GM18951 (cell line): ENCODE data around the gene TPST2.

Experiments used
- POLR2A ChIP-seq: IDR thresholded peaks from 4 replicates; pipeline ENCODE4 v1.6.1; 2011; ENCODE audit warnings: mild to moderate bottlenecking; ENCODE audit not compliant: insufficient read length, insufficient read depth; ENCODE audit errors: extremely low read depth
- in situ Hi-C: fragments of 300-500 bp; cut with MboI; formaldehyde crosslinking; loops from one replicate; pipeline ENCODE4 v1.12.0; 2022; ENCODE audit warnings: low sequenced_read_pairs, mixed read lengths, inconsistent platforms; ENCODE audit not compliant: unreplicated experiment

The TPST2 gene

DNA sequence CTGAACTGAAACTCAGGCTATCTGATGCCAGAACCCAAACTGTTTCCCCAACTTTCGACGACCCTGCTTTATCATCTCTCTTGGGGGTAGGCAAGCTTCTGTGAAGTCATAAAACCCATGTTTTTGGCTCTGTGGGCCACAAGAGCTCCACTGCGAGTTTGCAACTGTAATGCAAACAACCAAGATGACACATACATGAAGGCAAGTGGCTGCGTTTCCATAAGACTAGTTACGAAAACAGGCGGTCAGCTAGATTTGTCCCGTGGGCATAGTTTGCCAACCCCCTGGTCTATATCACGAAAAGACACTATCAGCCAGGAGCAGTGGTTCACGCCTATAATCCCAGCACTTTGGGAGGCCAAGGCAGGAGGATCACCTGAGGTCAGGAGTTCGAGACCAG, 37.5 kb downstream of the TPST2 start:
- in situ Hi-C loops, result no loop called here

DNA sequence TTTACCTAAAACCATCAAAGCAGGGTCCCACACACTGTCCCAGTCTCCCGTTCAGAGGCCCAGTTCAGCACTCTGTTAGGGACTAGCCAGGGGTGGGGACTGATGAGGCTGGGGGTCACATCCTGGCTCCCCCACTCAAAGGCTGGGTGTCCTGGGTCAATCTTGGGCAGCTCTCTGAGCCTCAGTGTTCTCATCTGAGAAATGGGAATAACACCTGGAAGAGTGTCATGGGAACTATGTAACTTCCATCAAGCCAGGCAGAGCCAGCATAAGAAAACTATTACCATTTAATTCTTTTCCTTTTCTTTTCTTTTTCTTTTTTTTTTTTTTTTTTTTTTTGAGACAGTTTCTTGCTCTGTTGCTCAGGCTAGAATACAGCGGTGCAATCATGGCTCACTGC, 38.4 kb downstream of the TPST2 start:
- in situ Hi-C loops, result no loop called here
- TF ChIP-seq POLR2A, result no peak

More for the DNA sequence above, 37.5 kb downstream of the TPST2 start:
- TF ChIP-seq POLR2A, result no peak

DNA sequence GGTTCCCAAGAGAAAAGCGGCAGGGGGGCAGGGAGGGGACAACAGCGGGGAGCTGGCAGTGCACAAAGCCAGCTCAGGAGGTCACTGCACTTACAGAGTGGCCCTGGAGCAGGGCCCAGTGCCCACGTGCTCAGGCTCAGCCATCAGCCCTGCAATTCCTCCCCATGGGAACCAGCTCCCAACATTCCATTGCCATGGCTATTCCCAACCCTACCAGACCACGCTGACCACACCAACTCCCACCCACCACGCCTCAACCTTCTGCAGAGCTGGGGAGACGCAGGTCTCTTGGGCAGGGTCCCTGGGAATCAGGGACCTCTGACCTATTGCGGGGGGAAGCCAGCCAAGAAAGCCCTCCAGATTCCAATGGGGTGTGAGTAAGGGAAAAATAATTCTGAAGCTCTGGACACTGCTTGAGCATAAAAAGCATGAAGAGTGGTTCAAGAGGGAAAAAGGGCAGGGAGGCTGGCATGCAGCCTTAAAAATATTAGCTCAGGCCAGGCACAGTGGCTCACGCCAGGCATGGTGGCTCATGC, 39.4 kb downstream of the TPST2 start:
- no peak for TF ChIP-seq POLR2A
- in situ Hi-C loops, result no loop called here

DNA sequence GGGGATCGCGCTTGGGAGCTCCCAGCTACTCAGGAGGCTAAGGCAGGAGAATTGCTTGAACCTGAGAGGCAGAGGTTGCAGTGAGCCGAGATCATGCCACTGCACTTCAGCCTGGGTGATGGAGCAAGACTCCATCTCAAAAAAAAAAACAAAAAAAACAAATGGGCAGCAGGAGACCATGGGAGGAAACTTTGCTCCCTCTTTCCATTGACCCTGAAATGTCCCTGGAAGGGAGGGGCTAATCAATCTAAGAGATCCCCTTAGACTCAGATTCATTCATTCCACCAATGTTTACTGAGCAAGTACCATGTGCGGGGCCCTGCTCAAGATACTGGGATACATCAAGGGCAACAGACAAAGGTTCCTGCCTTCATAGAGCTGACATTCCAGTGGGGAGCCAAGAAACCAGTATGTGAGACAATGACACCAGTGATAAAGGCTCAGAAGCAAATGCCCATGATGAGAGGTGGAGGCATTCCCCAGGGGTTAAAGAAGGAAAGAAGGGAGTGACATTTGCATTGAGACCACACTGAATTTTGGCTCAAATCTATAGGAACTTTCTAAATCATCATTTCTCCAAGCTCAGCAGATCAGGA, 39.9 kb downstream of the TPST2 start:
- in situ Hi-C loops, result no loop called here
- no peak for TF ChIP-seq POLR2A

DNA sequence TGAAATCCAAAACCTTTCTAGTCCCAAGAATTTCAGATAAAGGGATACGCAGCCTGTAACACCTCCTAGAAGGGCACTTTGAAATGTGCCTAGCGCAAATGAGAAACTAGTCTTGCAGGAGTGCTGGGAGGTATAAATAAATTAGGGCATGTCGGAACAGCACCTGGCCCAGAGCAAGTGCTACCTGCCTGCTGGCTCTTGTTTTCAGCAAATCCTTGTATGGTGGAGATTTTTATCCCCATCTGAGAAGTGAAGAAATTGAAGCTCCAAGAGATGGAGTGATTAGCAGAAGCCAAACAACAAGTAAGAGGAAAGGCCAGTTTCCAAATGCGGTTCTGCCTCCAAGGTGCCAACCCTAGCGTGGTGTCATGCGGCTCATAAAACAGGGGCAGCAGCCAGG, 40.9 kb downstream of the TPST2 start:
- in situ Hi-C loops, result no loop called here
- TF ChIP-seq POLR2A, result no peak

DNA sequence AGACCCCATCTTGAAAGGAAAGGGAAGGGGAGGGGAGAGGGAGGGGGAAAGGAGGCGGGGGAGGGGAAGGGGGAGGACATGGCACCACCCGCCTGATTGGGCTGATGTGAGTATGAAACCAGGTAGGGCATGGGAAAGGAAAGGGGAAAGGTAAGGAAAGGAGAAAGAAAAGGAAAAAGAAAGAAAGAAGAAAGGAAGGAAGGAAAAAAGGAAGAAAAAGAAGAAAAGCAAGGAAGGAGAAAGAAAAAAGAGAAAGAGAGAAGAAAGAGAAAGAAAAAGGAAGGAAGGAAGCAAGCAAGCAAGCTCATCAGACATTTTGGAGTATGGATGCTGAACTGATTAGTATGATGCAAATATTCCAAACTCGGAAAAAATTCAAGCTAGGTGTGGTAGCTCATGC, 41.6 kb downstream of the TPST2 start:
- in situ Hi-C loops, result no loop called here
- TF ChIP-seq POLR2A, result no peak

DNA sequence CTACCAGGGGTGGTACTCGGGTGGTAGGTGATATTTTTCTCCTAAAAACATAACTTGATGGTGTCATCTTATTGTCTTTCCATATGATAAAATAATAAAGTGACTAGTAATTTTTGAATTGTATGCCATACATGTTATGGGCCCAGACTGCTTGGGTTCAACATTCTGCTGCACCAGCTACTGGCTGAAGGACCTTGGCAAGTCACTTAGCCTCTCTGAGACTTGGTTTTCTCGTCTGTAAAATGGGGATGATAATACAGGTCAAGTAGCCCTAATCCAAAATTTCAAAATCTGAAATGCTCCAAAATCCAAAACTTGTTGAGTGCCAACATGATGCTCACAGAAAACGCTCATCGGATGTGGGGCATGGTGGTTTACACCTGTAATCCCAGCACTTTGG, 42.1 kb downstream of the TPST2 start:
- TF ChIP-seq POLR2A, result no peak
- in situ Hi-C loops, result no loop called here

DNA sequence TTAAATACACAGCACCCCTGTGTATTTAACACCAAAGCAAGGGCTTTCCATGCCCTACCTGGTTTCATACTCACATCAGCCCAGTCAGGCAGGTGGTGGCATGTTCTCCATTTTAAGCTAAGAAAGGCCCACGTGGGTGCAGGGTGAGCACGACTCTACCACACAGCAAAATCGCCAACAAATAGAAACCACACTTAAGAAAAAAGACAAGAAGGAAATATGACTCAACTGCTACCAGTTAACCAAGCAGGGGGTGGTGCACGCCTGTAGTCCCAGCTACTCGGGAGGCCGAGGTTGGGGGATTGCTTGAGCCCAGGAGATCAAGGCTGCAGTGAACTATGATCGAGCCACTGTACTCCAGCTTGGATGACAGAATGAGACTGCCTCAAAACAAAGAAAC, 42.5 kb downstream of the TPST2 start:
- in situ Hi-C loops, result no loop called here
- TF ChIP-seq POLR2A, result no peak

DNA sequence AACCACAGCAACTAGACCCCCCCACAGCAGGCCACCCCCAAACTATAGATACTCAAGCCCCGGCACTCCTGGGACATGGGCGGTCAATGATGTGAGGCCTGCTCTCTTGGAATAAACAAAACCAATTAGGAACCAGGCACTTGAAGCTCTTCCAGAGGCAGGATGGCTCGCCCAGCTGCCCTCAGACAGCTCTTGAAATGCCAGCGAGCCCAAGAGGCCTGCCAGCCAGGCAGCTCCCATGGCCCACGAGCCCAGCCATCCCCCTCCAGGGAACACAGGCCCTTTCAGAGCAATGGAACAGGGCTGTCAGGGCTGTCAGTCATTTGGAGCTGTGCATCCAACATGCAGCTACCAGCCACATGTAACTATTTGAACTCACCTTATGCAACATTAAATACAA, 43.6 kb downstream of the TPST2 start:
- in situ Hi-C loops, result no loop called here
- TF ChIP-seq POLR2A, result no peak

DNA sequence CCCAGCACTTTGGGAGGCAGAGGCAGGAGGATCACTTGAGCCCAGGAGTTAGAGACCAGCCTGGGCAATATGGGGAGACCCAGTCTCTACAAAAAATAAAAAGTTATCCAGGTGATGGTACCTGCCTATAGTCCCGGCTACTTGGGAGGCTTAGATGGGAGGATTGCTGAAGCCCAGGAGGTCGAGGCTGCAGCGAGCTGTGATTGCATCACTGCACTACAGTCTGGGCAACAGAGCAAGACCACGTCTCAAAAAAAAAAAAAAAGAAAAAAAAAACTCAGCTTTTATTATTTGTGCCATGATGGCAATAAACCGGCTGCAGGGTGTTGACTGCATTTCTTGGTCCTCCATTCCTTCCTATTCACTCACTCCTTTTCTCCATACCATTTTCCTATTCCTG, 44.1 kb downstream of the TPST2 start:
- in situ Hi-C loops, result no loop called here
- TF ChIP-seq POLR2A, result no peak

DNA sequence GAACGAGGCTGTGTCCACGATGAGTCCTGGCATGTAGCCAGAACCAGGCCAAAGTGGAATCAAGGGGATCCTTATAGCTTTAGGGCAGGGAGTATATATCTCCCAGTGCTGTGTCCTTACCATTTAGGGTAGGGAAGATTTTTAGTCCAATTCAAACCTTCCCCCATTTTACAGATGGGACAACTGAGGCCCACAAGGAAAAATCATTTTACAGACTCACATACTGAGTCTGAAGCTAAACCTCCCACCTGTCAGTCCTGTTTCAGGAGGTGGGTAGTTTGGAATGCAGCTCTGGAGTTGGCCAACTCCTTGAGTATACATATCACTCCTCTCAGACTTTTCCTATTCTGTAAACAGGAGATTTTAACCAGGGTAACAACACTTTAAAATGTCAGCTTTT, 44.5 kb downstream of the TPST2 start:
- TF ChIP-seq POLR2A, result no peak
- in situ Hi-C loops, result no loop called here

DNA sequence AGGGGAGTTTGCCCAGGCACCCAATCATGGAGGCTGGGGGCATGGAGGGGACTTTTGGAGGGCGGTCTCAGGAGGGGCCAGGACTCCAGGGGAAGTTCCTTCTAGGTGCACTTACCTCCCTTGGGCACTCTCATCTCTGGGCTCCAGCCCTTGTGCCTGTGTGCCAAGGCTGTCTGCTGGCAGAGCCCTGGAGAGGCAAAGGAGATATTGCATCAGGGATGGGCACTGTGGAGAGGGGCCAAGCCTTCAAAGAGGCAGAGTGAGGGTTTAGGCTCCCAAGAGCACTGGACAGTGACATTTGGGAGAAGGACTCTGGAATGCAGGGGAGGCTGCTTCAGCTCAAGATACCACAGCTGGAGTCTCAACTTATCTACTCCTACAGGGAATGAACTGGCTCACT, 45.4 kb downstream of the TPST2 start:
- TF ChIP-seq POLR2A, result no peak
- in situ Hi-C loops, result no loop called here

DNA sequence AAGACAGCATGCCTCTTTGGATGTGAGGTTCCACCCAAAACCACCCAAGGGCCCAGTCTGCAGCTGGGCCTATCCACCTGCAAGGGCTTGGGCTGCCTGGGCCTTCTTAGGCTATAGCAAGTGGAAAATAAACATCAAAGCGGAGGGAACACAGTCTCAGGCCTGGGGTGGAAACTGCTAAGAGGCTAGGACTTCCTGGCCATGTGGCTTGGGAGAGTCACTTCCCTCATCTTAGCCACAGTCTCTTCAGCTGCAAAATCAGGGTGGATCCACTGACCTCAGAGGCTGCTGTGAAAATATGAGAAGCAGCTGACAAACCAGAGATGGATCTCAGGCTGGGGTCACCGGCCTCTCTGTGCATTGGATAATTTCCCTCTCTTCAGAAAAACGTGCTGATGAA, 47.1 kb downstream of the TPST2 start:
- TF ChIP-seq POLR2A, result no peak
- in situ Hi-C loops, result no loop called here

DNA sequence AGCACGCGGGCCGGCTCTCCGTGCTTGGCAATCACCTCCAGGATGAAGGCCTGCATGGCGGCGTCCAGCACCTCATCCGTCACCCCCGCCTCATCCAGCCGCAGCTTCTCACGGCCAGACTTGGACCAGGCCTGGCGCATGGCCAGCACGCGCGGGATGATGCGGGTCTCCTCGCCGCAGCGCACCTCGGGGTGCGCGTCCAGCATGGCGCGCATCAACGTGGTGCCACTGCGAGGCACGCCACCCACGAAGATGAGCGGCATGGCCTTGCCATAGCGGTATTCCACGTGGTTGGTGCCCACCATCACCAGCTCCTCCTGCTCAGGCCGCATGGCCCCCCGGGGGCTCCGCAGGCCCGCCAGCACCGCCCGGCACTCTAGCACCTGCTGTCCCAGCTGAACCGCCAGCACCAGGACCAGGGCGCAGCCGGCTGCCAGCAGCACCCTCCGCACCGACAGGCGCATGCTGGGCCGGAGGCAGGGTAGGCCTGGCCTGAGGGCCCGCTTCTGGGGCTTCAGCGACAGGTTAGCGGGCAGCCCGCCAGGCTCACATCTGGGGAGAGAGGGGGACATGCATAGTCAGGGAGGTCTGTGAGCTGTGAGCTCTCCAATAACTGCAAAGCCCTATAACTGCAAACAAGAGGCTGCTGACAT, 48.6 kb downstream of the TPST2 start:
- in situ Hi-C loops, result no loop called here
- no peak for TF ChIP-seq POLR2A

DNA sequence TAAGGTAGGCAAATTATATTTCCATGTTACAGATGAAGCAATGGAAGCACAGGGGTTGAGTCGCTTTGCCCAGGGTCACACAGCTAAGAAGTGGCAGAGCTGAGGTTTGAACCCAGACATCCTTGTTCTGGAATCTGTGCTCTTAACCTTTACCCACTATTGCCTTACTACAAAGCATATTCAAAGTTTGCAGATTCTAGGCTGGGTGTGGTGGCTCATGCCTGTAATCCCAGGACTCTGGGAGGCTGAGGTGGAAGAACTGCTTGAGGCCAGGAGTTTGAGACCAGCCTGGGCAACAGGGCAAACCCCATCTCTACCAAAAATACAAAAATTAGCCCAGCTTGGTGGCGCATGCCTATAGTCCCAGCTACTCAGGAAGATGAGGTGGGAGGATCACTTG, 49.8 kb downstream of the TPST2 start:
- TF ChIP-seq POLR2A, result no peak
- in situ Hi-C loops, result no loop called here

DNA sequence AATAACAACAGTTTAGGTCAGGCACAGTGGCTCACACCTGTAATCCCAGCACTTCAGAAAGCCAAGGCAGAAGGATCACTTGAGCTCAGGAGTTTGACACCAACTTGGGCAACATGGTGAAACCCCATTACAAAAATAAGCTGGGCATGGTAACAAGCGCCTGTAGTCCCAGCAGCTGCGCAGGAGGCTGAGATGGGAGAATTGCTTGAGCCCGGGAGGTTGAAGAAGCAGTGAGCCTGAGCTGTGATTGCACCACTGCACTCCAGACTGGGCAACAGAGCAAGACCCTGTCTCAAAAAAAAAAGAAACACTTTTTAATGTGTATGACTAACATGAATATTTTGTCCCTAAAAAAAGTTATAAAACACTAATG, 53.2 kb downstream of the TPST2 start:
- in situ Hi-C loops, result no loop called here
- TF ChIP-seq POLR2A, result no peak
